HepG2 (cell line): ENCODE data around the gene SBSN. TPM values are rescaled to one million over a fixed set of nuclear protein-coding genes. Genes with fewer than 3 reads are reported as not detected.

Experiments
- CBFB ChIP-seq: sonication (generic); formaldehyde crosslinking; IDR thresholded peaks from 2 replicates; pipeline ENCODE4 v1.4.0; 2020; ENCODE audit warnings: missing genetic modification reagents
- FOXM1 ChIP-seq: sonication (generic); formaldehyde crosslinking; IDR thresholded peaks from 2 replicates; pipeline ENCODE4 v1.5.0; 2020; ENCODE audit warnings: missing genetic modification reagents
- HCFC1 ChIP-seq: fragments of 150-350 bp; IDR thresholded peaks from 2 replicates; pipeline ENCODE4 v1.6.1; 2014; ENCODE audit warnings: low read depth, low read length
- HOXA5 ChIP-seq: sonication (generic); formaldehyde crosslinking; IDR thresholded peaks from 2 replicates; pipeline ENCODE4 v1.4.0; 2020; ENCODE audit warnings: missing genetic modification reagents
- LRRFIP1 ChIP-seq: sonication (generic); formaldehyde crosslinking; conservative IDR thresholded peaks from 2 replicates; pipeline ENCODE4 v1.4.0; 2020; ENCODE audit warnings: missing genetic modification reagents
- NR0B2 ChIP-seq: sonication (generic); formaldehyde crosslinking; IDR thresholded peaks from 2 replicates; pipeline ENCODE4 v1.4.0; 2020; ENCODE audit warnings: mild to moderate bottlenecking, missing genetic modification reagents
- NRL ChIP-seq: sonication (generic); formaldehyde crosslinking; IDR thresholded peaks from 2 replicates; pipeline ENCODE4 v1.5.0; 2020; ENCODE audit warnings: missing genetic modification reagents, mild to moderate bottlenecking, moderate library complexity, borderline replicate concordance
- PLSCR1 ChIP-seq: sonication (generic); formaldehyde crosslinking; IDR thresholded peaks from 2 replicates; pipeline ENCODE4 v1.5.0; 2020; ENCODE audit warnings: missing genetic modification reagents, mild to moderate bottlenecking, borderline replicate concordance
- RCOR2 ChIP-seq: IDR thresholded peaks from 2 replicates; pipeline ENCODE4 v1.6.1; 2016; ENCODE audit warnings: missing biosample characterization, missing genetic modification reagents
- THAP9 ChIP-seq: sonication (generic); formaldehyde crosslinking; IDR thresholded peaks from 2 replicates; pipeline ENCODE4; 2020; ENCODE audit warnings: missing genetic modification reagents, mild to moderate bottlenecking, borderline replicate concordance
- TIGD3 ChIP-seq: sonication (generic); formaldehyde crosslinking; IDR thresholded peaks from 2 replicates; pipeline ENCODE4 v1.5.1; 2020; ENCODE audit warnings: mild to moderate bottlenecking, missing genetic modification reagents, borderline replicate concordance
- ZBTB20 ChIP-seq: sonication (generic); formaldehyde crosslinking; IDR thresholded peaks from 2 replicates; pipeline ENCODE4 v1.8.1; 2023; ENCODE audit warnings: missing genetic modification reagents, low read depth, mild to moderate bottlenecking, borderline replicate concordance
- ZBTB3 ChIP-seq: sonication (generic); formaldehyde crosslinking; IDR thresholded peaks from 2 replicates; pipeline ENCODE4 v1.4.0; 2020; ENCODE audit warnings: low read depth, mild to moderate bottlenecking, moderate library complexity, missing genetic modification reagents, borderline replicate concordance
- ZNF367 ChIP-seq: sonication (generic); formaldehyde crosslinking; IDR thresholded peaks from 2 replicates; pipeline ENCODE4 v1.4.0; 2020; ENCODE audit warnings: missing genetic modification reagents, borderline replicate concordance
- ZNF512B ChIP-seq: sonication (generic); formaldehyde crosslinking; IDR thresholded peaks from 2 replicates; pipeline ENCODE4 v1.5.1; 2020; ENCODE audit warnings: missing genetic modification reagents, mild to moderate bottlenecking, borderline replicate concordance
- ZNF761 ChIP-seq: sonication (generic); formaldehyde crosslinking; conservative IDR thresholded peaks from 2 replicates; pipeline ENCODE4 v1.4.0; 2020; ENCODE audit warnings: mild to moderate bottlenecking, missing genetic modification reagents
- polyA plus RNA-seq, 8 experiments: library from polyadenylated mRNA; depleted of rRNA in 3 of 8; stranded (reverse) in 7 of 8; unstranded in 1 of 8; fragments of >200 nt; fragmentation: Illumina TruSeq in 4 of 8; extraction: Trizol in 4 of 8; gene quantifications; 2 replicates each; pipeline versions ENCODE4 v1.2.1 to v1.2.3, GENCODE V29; 2011 to 2016; ENCODE audit warnings: low read depth in 4 of 8, missing spikeins in 1 of 8, mixed read lengths in 1 of 8; ENCODE audit not compliant: insufficient read depth in 1 of 8
- total RNA-seq, 5 experiments: library from RNA; depleted of rRNA; stranded (reverse); fragments of >200 nt; fragmentation: Illumina TruSeq; extraction: Trizol; gene quantifications; 2 replicates each; pipeline ENCODE4 v1.2.3, GENCODE V29; 2016; ENCODE audit warnings: low read depth in 1 of 5

Gene SBSN
- total and polyA plus RNA-seq, 2 of the 13 experiments (the other 11 are each of a cell fraction or from before 2014, with no cell fraction given) = not detected

GRCh38 chr19:35557539-35558399, 29.7 kb upstream of the SBSN start (continued):
- TF ChIP-seq NR0B2 (CRISPR knock-in tag) (no peak), CBFB (CRISPR knock-in tag) (no peak), NRL (CRISPR knock-in tag) (no peak), THAP9 (CRISPR knock-in tag) (no peak), LRRFIP1 (CRISPR knock-in tag) (no peak), HOXA5 (CRISPR knock-in tag) (no peak), ZNF512B (CRISPR knock-in tag) (no peak), ZBTB3 (CRISPR knock-in tag) (no peak), ZBTB20 (no peak), ZNF761 (CRISPR knock-in tag) (no peak), FOXM1 (no peak), HCFC1 (no peak), PLSCR1 (CRISPR knock-in tag) (no peak), TIGD3 (CRISPR knock-in tag) (no peak), RCOR2 (CRISPR knock-in tag) (no peak), ZNF367 (CRISPR knock-in tag) (no peak)
